GM20431 (cell line): ENCODE measurements around the gene ANKRD27.
"Not testable (repeated sequence)": the region's sequence is repeated elsewhere in the genome, so short reads cannot be mapped to it uniquely, and the experiment has no call there.

ENCODE experiments used
- in situ Hi-C: fragments of 300-500 bp; cut with MseI, MboI; formaldehyde crosslinking; loops from one replicate; pipeline ENCODE4 v1.15.0; 2020; ENCODE audit warnings: low sequenced_read_pairs; ENCODE audit not compliant: unreplicated experiment

The ANKRD27 gene

DNA sequence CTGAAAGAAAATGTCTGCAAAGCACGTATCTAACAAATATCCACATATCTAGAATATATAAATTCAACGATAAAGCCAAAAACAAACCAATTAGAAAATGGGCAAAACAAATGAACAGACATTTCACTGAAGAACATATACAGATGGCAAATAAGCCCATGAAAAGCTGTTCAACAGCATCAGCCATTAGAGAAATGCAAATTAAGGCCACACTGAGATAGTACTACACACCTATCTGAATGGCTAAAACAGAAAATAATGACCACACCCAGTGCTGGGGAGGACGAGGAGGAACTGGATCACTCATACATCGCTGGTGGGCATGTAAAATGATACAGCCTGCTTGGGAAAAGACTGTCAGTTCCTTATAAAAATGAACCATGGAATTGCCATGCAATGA, 62.0 kb downstream of the ANKRD27 start:
- in situ Hi-C loops: no loop called here

DNA sequence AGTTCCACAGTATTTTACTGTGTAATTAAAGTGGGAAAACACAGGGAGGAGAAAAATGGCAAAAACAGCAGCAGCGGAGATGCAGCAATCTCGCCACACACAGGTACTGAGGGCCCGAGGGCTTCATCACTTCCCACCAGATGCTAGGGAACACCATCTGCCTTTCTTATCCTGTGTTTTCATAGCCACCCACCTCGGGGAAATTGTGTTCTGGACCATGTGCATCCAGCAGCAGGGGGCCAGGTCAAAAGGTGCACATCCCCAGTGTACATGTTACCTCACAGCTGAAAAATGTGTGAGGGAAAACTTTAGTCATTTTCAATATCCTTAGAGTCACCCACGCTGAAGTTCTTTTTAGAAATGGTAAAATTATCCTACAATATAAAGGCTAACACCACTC, 63.8 kb downstream of the ANKRD27 start:
- in situ Hi-C loops: no loop called here

DNA sequence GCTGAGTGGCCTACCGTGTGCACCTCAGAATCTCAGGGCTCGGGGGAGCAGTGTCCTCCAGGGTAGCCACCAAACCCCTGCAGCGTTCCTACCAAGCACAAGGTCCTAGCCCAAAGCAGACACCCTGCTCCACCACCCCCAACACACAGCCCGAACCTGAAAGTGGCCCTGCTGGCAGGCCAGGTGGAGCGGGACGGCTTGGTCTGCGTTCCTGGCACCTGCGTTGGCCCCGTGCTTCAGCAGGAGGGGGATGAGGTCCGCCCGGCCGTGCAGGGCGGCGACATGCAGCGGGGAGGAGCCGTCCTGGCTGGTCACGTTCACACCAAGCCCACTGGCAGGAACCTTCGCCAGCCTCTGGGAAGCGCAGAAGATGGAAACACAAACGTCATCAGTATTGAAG, 67.5 kb downstream of the ANKRD27 start:
- in situ Hi-C loops: loop anchor here (10.0 kb wide), 1 partner anchor 57 kb away; no protein-coding TSS in a partner anchor

DNA sequence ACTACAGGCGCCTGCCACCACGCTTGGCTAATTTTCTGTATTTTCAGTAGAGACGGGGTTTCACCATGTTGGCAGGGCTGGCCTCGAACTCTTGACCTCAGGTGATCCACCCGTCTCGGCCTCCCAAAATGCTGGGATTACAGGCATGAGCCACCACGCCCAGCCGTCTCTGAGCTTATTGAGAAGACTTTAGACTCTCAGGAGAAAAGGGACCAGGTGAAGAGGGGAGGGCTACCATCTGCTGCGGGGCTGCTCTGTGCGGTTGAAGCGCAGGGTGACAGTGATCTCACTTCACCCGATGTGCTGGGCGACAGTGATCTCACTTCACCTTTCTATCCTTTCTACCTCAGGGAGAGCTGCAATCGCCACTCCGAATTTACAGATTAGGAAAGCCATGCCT, 68.7 kb downstream of the ANKRD27 start:
- in situ Hi-C loops: loop anchor here (10.0 kb wide), 1 partner anchor 59 kb away; no protein-coding TSS in a partner anchor

DNA sequence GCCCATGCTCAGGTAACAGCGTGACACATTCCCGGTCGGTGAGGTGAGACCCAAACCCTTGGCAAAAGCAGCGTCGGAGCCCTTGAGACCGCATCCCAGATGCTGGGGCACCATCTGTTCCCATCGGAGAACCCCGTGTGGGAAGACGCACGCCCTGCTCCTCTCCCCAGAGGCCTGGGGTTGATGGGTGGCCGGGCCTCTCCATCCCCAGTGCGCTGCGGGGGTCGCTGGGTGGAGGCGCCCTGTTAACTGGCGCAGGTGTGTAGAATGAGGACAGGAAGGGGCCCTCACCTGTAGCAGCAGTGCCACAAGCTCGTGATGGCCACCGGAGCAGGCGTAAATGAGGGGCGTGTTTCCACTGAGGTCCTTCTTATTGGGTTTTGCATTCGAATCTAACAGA, 69.4 kb downstream of the ANKRD27 start:
- in situ Hi-C loops: loop anchor here (10.0 kb wide), 1 partner anchor 59 kb away; no protein-coding TSS in a partner anchor

DNA sequence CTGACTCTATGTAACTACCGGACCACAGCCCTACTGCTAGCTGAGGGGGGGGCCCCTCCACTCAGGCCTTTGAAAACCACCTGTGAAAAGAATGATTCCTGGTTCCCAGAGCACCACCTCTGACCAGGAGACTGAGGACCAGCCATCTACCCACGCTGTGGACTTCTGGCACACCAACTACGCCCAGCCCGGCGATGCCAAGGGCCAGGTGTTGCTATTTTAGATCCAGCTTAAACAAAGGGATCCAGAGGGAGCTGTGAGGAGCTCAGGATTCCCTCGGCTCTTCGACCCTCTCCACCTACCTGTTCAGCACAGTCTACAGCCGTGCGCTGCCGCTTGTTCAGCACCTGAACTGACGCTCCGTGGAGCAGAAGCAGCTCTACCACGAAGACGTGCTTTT, 71.0 kb downstream of the ANKRD27 start:
- in situ Hi-C loops: loop anchor here (10.0 kb wide), 1 partner anchor 61 kb away; no protein-coding TSS in a partner anchor

DNA sequence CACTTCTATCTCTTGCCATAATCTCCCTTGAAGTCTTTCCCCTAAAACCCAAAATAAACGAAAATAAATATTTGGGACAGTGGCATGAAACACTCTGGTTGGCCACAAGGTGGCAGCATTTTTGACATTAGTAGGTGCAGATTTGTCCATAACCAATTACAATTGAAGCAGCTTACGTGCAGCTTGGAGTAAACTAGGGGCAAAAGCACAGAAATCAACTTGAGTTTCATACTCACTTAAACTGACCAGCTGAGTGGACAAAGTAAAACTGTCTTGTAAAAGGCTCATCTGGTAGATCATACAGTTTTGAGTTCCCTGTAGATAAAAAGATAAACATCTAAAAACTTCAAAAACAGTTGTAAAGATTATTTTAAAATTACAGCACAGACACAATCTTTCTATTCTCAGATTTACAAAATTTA, 75.2 kb downstream of the ANKRD27 start:
- in situ Hi-C loops: loop anchor here (10.0 kb wide), 1 partner anchor 65 kb away; no protein-coding TSS in a partner anchor

DNA sequence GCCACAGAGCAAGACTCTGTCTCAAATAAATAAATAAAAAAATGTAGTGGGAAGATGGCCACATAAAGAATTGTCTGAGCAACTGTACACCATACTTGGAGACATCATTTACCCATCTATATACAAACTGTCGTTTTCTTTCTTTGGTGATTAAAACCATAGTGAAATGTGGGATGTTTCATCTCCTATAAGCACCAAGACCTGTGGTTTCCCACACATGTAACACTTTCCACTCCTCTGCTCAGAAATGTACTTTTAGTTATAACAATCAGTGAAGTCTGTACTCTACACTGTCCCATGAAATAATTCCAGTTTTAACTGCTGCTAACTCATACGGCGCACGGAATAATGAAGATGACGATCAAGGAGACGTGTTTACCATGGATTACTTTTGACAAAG, 75.7 kb downstream of the ANKRD27 start:
- in situ Hi-C loops: no loop called here

DNA sequence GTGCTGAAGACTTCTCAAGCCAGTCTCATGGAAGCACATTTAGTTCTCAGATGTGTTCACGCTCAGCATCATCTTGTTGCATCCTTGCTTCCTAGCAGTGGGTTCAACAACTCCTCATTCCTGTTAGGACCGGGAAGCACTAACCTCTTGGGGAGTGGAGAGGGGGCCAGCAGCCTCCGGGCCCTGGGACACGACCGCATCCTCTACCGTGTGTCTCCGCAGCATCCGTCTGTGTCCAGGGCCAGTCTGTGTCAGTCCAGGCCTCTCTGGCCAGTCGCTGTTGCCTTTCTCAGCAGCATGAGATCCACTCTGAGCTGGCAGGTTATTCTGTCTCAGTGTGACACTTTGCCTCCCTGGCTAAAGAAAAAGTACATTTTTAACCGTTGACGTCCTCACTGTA, 77.0 kb downstream of the ANKRD27 start:
- in situ Hi-C loops: no loop called here

DNA sequence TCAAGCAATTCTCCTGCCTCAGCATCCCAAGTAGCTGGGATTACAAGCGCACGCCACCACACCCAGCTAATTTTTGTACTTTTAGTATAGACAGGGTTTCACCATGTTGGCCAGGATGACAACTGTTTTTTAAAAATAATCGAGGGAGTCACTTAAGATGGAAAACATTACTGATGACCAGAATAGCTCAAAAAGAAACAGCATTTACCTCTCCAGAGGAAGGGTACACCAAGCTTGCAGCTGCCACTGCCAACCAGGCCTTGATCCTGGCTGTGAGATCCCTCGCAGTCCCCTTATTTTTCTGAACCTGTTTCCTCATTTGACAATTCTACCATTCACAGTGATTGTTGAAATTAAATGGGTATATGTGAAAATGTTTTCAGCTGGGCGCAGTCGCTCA, 79.5 kb downstream of the ANKRD27 start:
- in situ Hi-C loops: no loop called here

DNA sequence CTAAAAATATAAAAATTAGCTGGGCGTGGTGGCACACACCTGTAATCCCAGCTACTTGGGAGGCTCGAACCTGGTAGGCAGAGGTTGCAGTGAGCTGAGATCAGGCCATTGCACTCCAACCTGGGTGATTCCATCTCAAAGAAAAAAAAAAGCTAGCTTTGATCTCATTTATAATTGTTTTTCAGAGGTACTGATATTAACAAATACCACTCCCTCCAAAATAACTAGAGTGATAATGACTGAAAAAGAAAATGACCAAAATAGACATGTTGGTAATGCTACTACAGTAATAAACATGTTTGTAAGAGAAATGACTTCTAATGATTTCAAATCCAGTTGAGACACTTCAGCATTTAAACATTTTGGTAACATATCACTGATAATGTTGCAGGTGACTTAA, 81.0 kb downstream of the ANKRD27 start:
- in situ Hi-C loops: no loop called here

DNA sequence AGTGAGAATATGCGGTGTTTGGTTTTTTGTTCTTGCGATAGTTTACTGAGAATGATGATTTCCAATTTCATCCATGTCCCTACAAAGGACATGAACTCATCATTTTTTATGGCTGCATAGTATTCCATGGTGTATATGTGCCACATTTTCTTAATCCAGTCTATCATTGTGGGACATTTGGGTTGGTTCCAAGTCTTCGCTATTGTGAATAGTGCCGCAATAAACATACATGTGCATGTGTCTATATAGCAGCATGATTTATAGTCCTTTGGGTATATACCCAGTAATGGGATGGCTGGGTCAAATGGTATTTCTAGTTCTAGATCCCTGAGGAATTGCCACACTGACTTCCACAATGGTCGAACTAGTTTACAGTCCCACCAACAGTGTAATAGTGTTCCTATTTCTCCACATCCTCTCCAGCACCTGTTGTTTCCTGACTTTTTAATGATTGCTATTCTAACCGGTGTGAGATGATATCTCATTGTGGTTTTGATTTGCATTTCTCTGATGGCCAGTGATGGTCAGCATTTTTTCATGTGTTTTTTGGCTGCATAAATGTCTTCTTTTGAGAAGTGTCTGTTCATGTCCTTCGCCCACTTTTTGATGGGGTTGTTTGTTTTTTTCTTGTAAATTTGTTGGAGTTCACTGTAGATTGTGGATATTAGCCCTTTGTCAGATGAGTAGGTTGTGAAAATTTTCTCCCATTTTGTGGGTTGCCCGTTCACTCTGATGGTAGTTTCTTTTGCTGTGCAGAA, 87.1 kb downstream of the ANKRD27 start:
- in situ Hi-C loops: not testable (repeated sequence)

DNA sequence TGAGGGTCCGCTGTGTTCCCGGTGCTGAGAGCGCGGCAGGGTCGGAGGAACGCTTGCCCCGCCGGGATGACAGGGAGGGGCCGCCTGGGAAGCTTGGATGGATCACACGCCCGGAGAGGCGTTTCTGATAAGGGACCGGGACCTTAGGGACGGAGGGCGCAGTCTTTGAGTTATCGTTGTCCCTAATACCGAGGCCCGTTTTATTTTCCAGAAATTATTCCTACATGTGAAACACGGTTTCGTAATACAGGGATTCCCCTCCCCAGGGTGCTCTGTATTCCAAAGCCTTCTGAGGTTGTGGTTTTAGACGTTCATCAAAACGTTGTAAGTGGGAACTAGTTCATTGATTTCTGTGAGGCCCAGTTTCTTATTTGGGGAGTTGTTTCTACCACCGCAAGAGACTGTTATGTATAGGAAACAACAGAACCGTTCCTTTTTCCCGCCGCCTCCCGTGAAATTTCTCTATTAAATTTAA, 93.2 kb downstream of the ANKRD27 start:
- in situ Hi-C loops: no loop called here

DNA sequence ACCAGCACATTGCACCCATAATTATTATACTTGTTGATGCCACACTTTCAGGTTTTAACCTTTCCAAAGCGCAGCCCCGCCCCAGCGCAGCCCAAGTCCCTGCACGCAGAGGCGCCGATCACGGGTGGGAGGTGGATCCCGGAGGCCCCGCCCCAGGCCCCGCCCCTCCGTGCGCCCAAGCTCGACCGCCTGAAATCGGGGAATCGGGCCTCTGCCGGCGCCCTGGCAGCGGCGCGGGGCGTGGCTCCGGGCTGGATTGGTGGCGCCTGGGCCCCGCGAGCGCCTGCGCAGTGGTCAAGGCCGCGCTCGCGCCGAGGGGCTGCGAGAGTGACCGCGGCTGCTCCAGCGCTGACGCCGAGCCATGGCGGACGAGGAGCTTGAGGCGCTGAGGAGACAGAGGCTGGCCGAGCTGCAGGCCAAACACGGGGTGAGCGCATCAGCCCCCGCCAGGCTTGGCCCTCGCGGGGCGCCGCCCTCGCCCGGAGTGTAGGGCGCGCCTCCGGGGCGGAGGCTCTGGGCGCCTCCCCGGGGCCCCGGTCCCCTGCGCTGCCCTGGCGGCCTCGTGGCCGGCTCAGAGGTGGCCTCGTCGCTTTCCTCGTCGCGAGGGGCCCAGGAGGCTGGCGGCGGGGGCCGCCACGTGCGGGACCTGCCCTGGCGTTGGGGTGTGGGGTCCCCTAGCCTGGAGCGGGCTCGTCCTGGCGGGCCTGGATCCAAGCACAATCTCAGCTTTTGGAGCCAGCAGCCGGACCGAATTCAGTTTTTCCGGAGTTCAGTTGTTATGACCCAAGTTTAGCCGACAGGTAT, 93.9 kb downstream of the ANKRD27 start, which contains the start of gene PDCD5:
PDCD5 (plus strand) TSS at position 290 of the 804 bp plus-strand sequence; CDS start at position 362, 72 bp downstream.
- in situ Hi-C loops: no loop called here

DNA sequence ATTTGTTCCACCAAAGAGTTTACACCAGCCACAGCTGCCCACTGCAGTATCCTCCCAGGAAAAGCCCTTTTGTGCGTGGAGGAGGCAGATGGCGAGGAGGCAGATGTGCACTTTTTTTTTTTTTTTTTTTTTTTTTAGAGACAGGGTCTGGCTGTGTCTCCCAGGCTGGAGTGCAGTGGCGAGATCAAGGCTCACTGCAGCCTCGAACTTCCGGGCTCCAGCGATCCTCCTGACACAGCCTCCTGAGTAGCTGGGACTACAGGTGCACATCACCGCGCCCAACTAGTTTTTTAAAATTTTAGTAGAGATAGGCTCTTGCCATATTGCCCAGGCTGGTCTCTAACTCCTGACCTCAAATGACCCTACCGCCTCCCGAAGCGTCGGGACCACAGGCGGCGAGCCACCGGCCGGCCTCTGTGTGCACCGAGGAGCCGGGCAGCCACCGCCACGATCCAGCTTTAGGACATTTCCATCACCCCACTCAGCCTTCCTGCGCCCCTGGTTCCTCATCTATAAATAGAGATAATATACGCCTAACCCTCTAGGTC, 94.6 kb downstream of the ANKRD27 start:
- in situ Hi-C loops: no loop called here

DNA sequence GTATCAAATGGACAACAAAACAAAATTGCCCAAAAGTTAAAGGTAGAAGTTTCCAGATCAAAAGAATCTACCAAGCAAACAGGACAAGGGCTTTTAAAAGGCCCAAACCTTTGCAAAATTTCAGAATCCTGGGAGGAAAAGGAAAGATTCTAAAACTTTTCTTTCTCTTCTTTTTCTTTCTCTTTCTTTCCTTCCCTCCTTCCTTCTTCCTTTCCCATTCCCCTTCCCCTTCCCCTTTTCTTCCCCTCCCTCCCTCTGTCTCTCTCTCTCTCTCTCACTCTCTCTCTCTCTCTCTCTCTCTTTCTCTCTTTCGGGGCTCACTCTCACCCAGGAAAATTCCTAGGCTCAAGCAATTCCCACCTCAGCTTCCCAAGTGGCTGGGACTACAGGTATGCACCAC, 98.2 kb downstream of the ANKRD27 start:
- in situ Hi-C loops: no loop called here

DNA sequence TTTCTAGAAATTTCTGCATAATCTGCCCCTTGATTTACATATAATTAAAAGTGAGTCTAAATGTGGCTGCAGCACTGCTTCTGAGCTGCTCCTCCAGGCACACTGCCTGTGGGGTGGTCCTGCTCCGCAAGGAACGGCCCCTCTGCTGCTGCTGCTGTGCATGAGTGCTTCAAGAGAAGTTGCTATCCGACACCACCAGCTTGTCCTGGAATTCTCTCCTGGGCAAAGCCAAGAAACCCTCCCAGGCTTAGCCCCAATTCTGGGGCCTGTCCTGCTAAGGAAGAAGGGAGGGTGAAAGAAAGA, 101.5 kb downstream of the ANKRD27 start:
- in situ Hi-C loops: loop anchor here (25.0 kb wide), 1 partner anchor 236 kb away; the partner anchor contains the start of gene ZNF507

DNA sequence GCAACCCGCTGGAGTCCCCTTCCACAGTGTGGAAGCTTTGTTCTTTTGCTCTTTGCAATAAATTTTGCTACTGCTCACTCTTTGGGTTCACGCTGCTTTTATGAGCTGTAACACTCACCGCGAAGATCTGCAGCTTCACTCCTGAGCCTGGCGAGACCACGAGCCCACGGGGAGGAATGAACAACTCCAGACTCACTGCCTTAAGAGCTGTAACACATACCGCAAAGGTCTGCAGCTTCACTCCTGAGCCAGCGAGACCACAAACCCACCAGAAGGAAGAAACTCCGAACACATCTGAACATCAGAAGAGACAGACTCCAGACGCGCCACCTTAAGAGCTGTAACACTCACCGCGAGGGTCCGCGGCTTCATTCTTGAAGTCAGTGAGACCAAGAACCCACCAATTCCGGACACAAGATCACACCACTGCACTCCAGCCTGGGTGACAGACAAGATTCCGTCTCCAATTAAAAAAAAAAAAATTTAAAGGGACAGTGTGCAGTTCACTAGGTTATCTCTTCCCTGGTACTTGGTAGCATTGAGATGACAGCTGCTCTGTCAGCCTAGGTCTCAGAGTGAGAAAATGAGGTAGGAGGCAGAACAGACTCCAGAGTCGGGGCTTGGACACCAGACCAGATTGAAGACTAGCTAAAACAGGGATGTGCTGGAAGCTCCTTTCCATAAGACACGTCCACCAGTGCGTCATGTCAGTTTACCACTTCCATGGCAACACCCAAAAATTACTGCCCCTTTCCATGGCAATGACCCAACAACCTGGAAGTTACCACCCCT, 102.1 kb downstream of the ANKRD27 start:
- in situ Hi-C loops: loop anchor here (25.0 kb wide), 1 partner anchor 236 kb away; the partner anchor contains the start of gene ZNF507

DNA sequence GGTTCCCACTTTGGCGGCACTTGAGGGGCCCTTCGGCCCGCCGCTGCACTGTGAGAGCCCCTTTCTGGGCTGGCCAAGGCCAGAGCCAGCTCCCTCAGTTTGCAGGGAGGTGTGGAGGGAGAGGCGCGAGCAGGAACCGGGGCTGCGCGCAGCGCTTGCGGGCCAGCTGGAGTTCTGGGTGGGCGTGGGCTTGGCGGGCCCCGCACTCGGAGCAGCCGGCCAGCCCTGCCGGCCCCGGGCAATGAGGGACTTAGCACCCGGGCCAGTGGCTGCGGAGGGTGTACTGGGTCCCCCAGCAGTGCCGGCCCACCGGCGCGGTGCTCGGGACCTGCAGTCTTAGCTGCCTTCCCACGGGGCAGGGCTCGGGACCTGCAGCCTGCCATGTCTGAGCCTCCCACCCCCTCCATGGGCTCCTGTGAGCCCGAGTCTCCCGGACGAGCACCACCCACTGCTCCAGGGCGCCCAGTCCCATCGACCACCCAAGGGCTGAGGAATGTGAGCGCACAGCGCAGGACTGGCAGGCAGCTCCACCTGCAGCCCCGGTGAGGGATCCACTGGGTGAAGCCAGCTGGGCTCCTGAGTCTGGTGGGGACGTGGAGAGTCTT, 103.4 kb downstream of the ANKRD27 start:
- in situ Hi-C loops: loop anchor here (25.0 kb wide), 1 partner anchor 234 kb away; the partner anchor contains the start of gene ZNF507
